BLaER1 treated with 17β-estradiol and CSF1 and Interleukin-3, amounts not matched to agents 10 nM and 100 nM (cell line): ENCODE measurements around the gene SUPT3H.

Experiments
- H3K27ac ChIP-seq, 11 experiments: shearing (Covaris generic); formaldehyde crosslinking; 2 replicates each; pipeline ENCODE4 v1.8.1; 2022
- H3K27me3 ChIP-seq, 11 experiments: shearing (Covaris generic); formaldehyde crosslinking; 2 replicates each; pipeline ENCODE4 v1.8.1; 2022
- H3K36me3 ChIP-seq, 11 experiments: shearing (Covaris generic); formaldehyde crosslinking; 2 replicates each; pipeline ENCODE4 v1.8.1; 2022
- H3K4me1 ChIP-seq, 10 experiments: shearing (Covaris generic); formaldehyde crosslinking; 2 replicates each; pipeline ENCODE4 v1.8.1; 2022
- H3K4me2 ChIP-seq, 11 experiments: shearing (Covaris generic); formaldehyde crosslinking; 2 replicates each; pipeline ENCODE4 v1.8.1; 2022
- H3K4me3 ChIP-seq, 10 experiments: shearing (Covaris generic); formaldehyde crosslinking; 2 replicates each; pipeline ENCODE4 v1.8.1; 2022
- H3K9ac ChIP-seq, 11 experiments: shearing (Covaris generic); formaldehyde crosslinking; 2 replicates each; pipeline ENCODE4 v1.8.1; 2022
- H3K9me3 ChIP-seq, 11 experiments: shearing (Covaris generic); formaldehyde crosslinking; replicated peaks in 1 of 11; 2 replicates each; pipeline ENCODE4 v1.8.1; 2022
- H4K20me1 ChIP-seq, 11 experiments: shearing (Covaris generic); formaldehyde crosslinking; 2 replicates each; pipeline ENCODE4 v1.8.1; 2022
- Cebpa-rat ChIP-seq, 11 experiments: shearing (Covaris generic); IDR thresholded peaks; 2 replicates each; pipeline ENCODE4 v1.8.1; 2022

The SUPT3H gene

DNA sequence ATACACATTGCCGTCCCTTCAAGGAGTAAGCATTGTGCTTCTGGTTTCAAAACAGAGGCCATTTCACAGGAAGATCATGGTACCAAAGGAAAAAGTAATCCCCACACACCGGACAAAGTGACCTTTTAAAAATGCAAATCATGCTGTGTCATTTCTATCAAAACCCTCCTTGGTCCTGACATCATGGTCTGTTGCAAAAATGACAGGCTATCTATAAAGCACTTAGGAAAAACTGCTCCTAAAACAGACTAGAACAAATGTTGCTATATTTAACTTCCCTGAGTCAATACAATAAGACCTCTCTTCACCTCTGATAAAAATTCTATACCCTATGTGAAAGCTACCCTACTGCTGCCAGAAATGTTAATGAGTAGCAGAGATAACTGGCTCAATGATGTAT, 403.2 kb downstream of the SUPT3H start:
- Histone ChIP-seq H3K36me3 (peaks cover 0 to 14% (median 5%) of the 10 kb centered on the region in 11 experiments; a peak in 10 of 22 replicates), H3K4me3 (no peak overlapping the region), H3K9me3 (peaks cover 30 to 41% (median 32%) of the 10 kb centered on the region in 11 experiments), H3K27ac (no peak overlapping the region), H3K4me2 (no peak overlapping the region), H4K20me1 (no peaks in the 10 kb centered on the region), H3K9ac (no peak overlapping the region), H3K27me3 (no peaks in the 10 kb centered on the region), H3K4me1 (peaks cover 3 to 21% (median 14%) of the 10 kb centered on the region in 10 experiments; a peak in 19 of 20 replicates)
- no peak for TF ChIP-seq Cebpa-rat (IDR thresholded peaks at IDR 0.05)

DNA sequence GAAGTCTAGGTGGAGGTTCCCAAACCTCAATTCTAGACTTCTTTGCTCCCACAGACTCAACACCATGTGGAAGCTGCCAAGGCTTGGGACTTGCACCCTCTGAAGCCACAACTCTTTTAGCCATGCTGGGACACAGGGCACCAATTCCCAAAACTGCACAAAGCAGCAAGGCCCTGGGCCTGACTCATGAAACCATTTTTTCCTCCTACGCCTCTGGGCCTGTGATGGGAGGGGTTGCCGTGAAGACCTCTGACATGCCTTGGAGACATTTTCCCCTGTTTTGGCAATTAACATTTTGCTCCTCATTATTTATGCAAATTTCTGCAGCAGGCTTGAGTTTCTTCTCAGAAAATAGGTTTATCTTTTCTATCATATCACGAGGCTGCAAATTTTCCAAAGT, 405.0 kb downstream of the SUPT3H start:
- Histone ChIP-seq H3K4me1 (peaks cover 6 to 29% (median 18%) of the 10 kb centered on the region in 10 experiments; a peak in 19 of 20 replicates), H4K20me1 (no peaks in the 10 kb centered on the region), H3K36me3 (peaks cover 0 to 14% (median 5%) of the 10 kb centered on the region in 11 experiments; a peak in 10 of 22 replicates), H3K9ac (no peak overlapping the region), H3K4me3 (peak overlapping the region in 2 of 10 experiments; percentile 4 to 13; a peak in 1 of 20 replicates), H3K4me2 (no peak overlapping the region), H3K27ac (no peak overlapping the region), H3K9me3 (peaks cover 30 to 41% (median 32%) of the 10 kb centered on the region in 11 experiments), H3K27me3 (no peaks in the 10 kb centered on the region)
- TF ChIP-seq Cebpa-rat (IDR thresholded peaks at IDR 0.05) = no peak

DNA sequence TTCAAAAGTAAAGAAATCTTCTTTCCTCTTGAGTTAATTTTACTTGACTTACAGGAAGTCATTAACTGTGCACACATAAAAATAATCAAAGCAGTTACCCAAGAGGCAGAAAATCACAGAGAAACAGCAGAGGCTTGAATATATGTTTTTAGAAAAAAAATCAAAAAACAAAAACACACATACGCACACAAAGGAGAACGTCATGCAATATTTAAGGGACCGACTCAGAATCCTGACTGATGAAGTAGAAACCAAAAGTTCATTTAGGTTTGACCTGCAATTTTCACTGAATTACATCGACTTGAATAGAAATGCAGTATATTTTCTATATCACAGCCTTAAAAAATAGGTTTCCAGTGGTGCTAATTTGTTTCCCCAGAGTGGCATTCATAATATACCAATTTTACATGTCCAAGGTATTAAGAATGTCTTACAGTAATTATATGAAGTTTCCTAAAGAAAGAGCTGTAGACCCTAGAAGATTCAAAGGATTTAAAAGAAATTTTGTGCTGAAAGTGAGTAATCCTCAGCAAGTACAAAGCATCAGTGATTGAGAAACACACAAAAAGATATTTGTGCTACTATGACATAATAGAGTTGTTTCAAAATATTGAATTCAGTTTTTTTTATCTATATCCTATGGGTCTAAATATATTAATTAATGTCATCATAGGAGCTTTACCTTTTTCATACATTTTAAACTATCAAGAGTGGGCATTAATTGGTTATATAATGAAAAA, 408.1 kb downstream of the SUPT3H start:
- H3K9me3 ChIP-seq = peaks cover 30 to 39% (median 32%) of the 10 kb centered on the region in 11 experiments
- peaks cover 0 to 13% (median 7%) of the 10 kb centered on the region in 10 experiments; a peak in 16 of 20 replicates for H3K4me1 ChIP-seq
- H3K4me3 ChIP-seq = no peak overlapping the region

DNA sequence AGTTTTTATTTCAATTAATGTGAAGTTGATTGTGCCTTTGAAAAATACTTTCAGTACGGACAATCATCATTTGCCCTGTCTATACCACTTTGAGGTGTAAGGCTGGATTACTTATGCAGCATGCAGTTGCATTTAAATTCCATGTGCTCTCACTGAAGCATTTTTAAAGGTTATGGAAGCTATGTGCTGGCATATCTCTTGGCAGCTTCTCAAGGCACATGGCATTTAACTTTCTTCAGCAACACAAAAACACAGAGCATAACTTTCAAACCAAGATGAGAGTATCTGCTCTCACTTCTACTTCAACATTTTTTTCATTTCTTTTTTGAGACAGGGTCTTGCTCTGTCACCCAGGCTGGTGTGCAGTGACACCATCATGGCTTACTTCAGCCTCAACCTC, 410.3 kb downstream of the SUPT3H start:
- H3K27me3 ChIP-seq = no peaks in the 10 kb centered on the region
- no peaks in the 10 kb centered on the region for H4K20me1 ChIP-seq
- peaks cover 0 to 5% (median 0%) of the 10 kb centered on the region in 11 experiments; a peak in 4 of 22 replicates for H3K36me3 ChIP-seq
- no peak overlapping the region for H3K27ac ChIP-seq
- TF ChIP-seq Cebpa-rat (IDR thresholded peaks at IDR 0.05) = no peak
- H3K4me3 ChIP-seq = no peak overlapping the region
- peaks cover 0 to 13% (median 7%) of the 10 kb centered on the region in 10 experiments; a peak in 16 of 20 replicates for H3K4me1 ChIP-seq
- peaks cover 13 to 18% (median 16%) of the 10 kb centered on the region in 11 experiments for H3K9me3 ChIP-seq
- no peak overlapping the region for H3K4me2 ChIP-seq
- no peak overlapping the region for H3K9ac ChIP-seq

More for the DNA sequence above, 408.1 kb downstream of the SUPT3H start:
- no peak for TF ChIP-seq Cebpa-rat (IDR thresholded peaks at IDR 0.05)
- no peaks in the 10 kb centered on the region for H3K27me3 ChIP-seq
- no peaks in the 10 kb centered on the region for H4K20me1 ChIP-seq
- peaks cover 0 to 14% (median 5%) of the 10 kb centered on the region in 11 experiments; a peak in 10 of 22 replicates for H3K36me3 ChIP-seq
- peak overlapping the region in 8 of 11 experiments; percentile 6 to 63 (median 29); a peak in 13 of 22 replicates for H3K4me2 ChIP-seq
- no peak overlapping the region for H3K9ac ChIP-seq
- H3K27ac ChIP-seq = peak overlapping the region in 1 of 11 experiments; percentile 6; a peak in 1 of 22 replicates

DNA sequence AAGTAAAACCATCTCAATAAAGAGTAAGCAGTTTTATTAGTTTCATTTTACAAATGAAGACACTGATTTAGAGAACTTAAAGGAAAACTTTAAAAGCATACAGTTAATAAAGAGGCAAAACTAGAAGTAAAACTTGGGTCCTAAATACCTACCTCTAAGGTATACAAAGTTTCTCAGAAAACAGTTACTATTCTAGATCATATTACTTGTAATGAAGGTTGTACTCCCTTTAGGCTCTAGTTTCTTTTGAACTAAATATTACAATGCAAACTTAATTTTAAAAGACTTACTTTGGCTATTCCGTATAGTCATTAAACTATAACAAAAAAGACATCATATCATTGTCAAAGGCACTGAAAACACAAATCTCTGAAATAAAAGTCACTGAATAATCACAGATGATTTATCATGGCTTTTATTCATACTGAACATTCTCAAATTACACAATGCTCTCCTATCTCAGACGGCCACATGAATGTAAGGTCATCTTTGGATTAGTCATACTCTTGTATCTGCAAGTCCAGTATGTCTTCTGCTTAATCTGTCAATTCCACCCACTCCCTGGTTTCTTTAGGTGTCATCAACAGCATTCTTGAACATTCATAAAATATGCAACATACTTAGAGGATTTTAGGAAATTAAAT, 411.2 kb downstream of the SUPT3H start:
- Histone ChIP-seq H3K4me2 (no peak overlapping the region), H3K4me3 (no peak overlapping the region), H4K20me1 (no peaks in the 10 kb centered on the region), H3K36me3 (no peaks in the 10 kb centered on the region), H3K9ac (no peak overlapping the region), H3K4me1 (peaks cover 0 to 13% (median 7%) of the 10 kb centered on the region in 10 experiments; a peak in 16 of 20 replicates), H3K27ac (no peak overlapping the region), H3K27me3 (no peaks in the 10 kb centered on the region), H3K9me3 (peaks cover 4 to 9% (median 7%) of the 10 kb centered on the region in 11 experiments)
- TF ChIP-seq Cebpa-rat (IDR thresholded peaks at IDR 0.05) = no peak

DNA sequence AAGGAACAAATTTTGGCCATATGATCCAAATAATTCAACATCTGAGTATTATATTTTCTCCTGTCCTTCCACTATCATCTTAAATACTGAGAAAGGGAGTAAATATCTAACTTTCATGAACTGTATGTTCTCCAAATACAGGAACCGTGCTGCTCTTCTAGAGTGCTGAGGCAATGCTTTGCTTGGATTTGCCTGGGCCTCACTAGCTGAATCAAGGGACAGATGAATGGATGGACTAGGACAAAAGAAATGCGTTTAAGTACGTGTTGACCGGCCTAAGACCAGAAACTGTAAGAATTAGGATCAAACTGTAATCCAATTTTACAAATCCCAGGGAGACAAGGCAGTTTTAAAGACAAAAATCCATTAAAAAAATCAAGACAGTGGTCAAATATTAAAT, 412.0 kb downstream of the SUPT3H start:
- Histone ChIP-seq H3K4me2 (no peak overlapping the region), H3K27ac (no peak overlapping the region), H3K9ac (no peak overlapping the region), H3K27me3 (no peaks in the 10 kb centered on the region), H4K20me1 (no peaks in the 10 kb centered on the region), H3K9me3 (peaks cover 0 to under 1% (median 0%) of the 10 kb centered on the region in 11 experiments; a peak in 4 of 22 replicates), H3K4me1 (peaks cover 0 to 13% (median 7%) of the 10 kb centered on the region in 10 experiments; a peak in 16 of 20 replicates), H3K4me3 (no peak overlapping the region), H3K36me3 (no peaks in the 10 kb centered on the region)
- TF ChIP-seq Cebpa-rat (IDR thresholded peaks at IDR 0.05) = no peak

DNA sequence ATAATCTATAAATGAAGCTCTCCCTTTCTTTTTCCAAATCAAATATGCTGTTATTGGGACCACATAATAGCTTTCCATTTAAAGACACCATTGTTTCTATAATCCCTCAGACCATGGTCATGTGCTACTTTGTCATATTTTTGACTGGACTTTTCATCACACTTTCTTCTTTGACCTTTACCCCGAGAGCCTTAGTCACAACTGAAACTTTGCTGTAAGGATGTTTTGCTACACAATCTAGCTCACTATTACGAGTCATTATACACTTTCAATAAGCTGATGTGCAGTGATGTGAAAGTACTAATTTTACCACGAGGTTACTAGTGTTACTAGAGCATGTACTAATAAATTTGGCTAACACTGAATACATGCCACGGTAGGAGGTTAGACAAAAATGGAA, 416.8 kb downstream of the SUPT3H start:
- H3K4me3 ChIP-seq = no peak overlapping the region
- 0 out of 22 replicates have a peak, but pooled peaks cover 0 to 3% (median 0%) of the 10 kb centered on the region in 11 experiments for H3K9me3 ChIP-seq
- H3K9ac ChIP-seq = no peak overlapping the region
- H3K4me1 ChIP-seq = no peaks in the 10 kb centered on the region
- no peaks in the 10 kb centered on the region for H3K36me3 ChIP-seq
- no peaks in the 10 kb centered on the region for H4K20me1 ChIP-seq
- no peak overlapping the region for H3K4me2 ChIP-seq
- TF ChIP-seq Cebpa-rat (IDR thresholded peaks at IDR 0.05) = no peak
- H3K27me3 ChIP-seq = no peaks in the 10 kb centered on the region
- no peak overlapping the region for H3K27ac ChIP-seq

DNA sequence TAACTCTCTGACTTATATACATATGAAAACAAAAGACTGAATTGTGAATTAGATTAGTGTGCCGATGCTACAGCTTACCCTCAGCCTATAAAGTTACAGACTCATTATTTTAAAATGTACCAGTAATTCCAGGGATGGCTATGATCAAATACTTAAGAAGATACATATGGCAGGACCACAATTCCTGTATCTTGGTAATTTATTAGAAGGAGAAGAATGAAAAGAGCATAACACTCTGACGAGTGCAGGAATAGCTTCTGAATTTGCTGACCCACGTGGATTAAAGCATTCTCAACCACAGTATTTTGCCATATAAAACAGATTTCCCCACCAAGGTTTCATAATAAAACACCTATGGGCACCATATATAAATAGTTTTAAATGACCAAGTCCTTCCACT, 418.1 kb downstream of the SUPT3H start:
- H3K36me3 ChIP-seq = no peaks in the 10 kb centered on the region
- no peak overlapping the region for H3K27ac ChIP-seq
- no peak overlapping the region for H3K4me3 ChIP-seq
- no peaks in the 10 kb centered on the region for H4K20me1 ChIP-seq
- peaks cover 0 to 10% (median 8%) of the 10 kb centered on the region in 11 experiments; a peak in 11 of 22 replicates for H3K9me3 ChIP-seq
- no peaks in the 10 kb centered on the region for H3K4me1 ChIP-seq
- H3K4me2 ChIP-seq = no peak overlapping the region
- H3K27me3 ChIP-seq = no peaks in the 10 kb centered on the region
- no peak for TF ChIP-seq Cebpa-rat (IDR thresholded peaks at IDR 0.05)
- H3K9ac ChIP-seq = no peak overlapping the region

DNA sequence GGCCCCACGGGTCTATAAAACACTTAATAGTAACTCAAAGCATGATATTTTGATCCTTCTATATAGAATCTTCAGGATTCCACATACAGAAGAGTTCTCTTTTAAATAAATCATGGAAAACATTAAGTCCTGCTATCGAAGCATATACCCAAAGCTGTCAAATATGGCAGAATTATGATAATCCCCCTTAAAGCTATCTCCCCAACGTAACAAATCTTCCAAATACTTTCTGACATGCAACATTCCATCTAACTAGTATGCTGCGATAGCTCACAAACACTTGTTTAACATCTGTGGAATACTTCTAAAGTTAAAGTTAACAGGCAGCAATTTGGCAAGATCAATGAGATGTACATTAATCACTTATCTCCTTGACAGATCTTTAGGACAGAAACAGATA, 420.6 kb downstream of the SUPT3H start:
- H3K27ac ChIP-seq = no peak overlapping the region
- H3K27me3 ChIP-seq = no peaks in the 10 kb centered on the region
- no peaks in the 10 kb centered on the region for H4K20me1 ChIP-seq
- H3K9ac ChIP-seq = no peak overlapping the region
- no peak overlapping the region for H3K4me2 ChIP-seq
- no peaks in the 10 kb centered on the region for H3K36me3 ChIP-seq
- H3K4me1 ChIP-seq = no peaks in the 10 kb centered on the region
- TF ChIP-seq Cebpa-rat (IDR thresholded peaks at IDR 0.05) = no peak
- no peak overlapping the region for H3K4me3 ChIP-seq
- H3K9me3 ChIP-seq = peaks cover 0 to 10% (median 8%) of the 10 kb centered on the region in 11 experiments; a peak in 11 of 22 replicates
